GM18858 (cell line): ENCODE measurements around the gene BARX2.

Experiments used
- ATAC-seq: cut with Tn5 transposase; IDR thresholded peaks from one replicate; pipeline ENCODE4 v1.9.1; 2021; ENCODE audit not compliant: unreplicated experiment

BARX2 gene

DNA sequence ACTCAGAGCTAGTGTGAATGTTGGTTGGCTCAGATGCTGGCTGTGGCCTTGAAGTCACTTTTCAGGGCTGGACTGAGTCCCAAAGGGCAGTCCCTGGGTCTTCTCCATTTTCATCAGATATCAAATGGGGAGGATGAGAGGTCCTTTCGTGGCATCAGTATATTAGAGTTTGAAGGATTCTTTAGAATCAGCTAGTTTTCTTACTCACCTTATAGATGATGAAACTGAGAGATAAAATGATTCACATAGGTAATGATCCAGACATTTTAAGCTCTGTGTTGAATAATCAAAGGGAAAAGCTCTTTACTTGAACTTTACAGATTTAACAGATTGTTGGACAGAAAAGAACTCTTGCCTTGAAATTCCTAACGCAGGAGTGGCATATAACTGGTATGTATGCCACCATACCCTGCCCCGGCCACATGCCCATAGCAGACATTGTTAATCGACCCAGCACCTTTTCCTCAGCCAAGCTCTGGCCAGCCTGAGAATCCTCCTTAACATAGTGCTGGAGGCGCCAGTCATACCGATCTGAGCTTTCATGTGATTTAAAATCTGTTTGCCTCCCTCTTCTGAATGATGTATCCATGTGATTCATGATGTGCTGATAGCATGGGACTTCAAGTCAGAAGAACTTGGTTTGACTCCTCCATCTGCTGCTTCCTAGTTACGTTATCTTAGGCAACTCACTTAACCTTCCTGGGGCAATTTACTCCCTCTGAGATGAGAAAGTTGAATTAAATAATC is 60.0 kb downstream of the BARX2 start:
- no peak for ATAC-seq

DNA sequence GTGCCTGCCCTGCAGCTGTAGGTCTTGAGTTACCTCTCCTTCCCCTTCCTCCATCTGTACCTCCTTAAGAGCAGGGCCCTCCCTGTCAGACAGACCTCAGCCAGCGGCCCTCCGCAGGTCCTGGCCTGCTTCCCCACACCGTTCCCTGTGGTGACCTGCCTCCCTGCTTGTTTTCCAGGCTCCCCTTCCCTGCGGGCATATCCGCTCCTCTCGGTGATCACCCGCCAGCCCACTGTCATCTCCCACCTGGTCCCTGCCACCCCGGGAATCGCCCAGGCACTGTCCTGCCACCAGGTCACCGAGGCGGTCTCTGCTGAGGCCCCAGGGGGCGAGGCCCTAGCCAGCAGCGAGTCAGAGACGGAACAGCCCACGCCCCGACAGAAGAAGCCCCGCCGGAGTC is 60.9 kb downstream of the BARX2 start:
- ATAC-seq = no peak

DNA sequence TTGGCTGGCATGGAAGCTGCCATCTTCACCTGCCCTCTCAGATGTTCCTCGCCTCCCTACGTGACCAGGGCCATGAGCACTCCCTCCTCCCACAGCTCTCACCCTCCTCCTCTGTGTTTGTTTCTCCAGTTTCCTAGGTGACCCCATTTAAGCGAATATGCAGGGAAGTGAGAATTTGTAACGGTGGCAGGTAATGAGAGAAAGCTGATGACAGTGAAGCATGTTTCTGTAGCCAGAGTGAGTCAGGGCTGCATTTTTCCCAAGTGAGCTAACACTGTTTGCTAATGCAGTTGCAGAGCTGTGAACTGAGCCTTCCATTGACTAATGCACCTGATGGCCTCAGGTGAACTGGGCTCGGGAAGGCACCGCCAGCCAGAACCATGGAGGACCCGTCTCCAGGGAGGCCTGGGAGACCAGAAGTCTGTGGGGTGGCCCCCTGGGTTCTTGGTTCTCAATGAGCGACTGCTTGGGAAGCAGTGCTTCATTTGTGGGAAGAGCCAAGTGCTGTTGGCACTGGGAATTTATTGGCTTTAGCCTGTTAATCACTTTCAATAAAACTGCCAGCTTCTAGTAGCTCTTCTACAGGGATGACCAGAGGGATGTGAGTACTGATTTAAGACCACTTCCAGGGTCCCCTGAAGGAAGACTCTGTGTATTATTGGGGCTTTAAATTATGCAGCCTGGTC is 64.5 kb downstream of the BARX2 start:
- no peak for ATAC-seq

DNA sequence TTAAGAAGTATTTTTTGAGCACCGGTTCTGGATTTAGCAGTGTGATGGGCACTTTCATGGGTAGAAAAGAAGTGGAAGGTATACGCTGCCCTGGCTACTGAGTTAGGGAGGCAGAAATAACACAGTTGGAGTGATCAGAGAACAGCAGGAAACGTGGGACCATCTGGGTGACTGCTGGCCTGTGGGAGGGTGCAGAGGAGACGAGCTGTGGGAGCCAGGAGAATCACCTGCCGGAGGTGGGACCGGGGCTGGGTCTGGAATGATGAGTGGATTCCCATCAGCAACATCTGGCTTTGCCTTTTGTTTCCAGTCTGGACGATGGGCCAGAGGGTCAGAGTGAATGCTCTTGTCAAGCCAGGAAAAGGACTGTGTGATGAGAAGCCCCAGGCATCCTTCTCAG is 66.5 kb downstream of the BARX2 start:
- ATAC-seq = no peak

DNA sequence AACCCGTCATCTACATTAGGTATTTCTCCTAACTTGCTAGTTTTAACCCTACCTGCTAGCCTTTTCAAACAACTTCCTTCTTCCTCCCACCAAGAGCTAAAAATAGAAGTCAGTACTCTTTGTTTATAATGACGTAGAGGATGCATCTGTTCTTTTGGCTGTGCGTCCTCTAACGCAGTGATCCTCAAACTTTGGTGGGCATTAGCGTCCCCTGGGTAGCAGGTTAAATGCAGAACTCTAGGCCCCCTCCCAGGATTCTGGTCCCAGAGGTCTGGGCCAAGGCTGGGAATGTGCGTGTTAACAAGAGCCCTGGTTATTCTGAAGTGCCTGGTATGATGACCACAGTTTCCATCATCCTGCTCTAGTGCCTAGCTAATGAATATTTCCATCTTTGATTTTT is 67.6 kb downstream of the BARX2 start:
- no peak for ATAC-seq

DNA sequence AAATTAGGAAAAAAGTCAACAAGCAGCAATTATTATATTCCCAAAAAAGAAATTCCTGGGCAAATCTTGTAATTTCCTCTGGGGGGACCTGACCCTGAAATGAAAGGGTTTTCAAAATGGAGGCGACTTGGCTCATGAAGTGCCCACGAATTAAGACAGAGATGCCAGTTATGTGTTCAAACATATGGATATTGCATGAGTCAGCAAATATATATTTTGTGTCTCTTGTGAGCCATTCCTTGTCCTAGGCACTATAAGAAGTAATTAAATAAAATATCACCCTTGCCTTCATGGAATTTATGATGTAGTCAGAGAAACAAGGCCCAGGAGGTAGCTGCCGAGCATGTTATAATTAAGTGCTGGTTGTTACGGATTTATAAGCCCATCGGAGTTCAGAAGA is 68.6 kb downstream of the BARX2 start:
- no peak for ATAC-seq

DNA sequence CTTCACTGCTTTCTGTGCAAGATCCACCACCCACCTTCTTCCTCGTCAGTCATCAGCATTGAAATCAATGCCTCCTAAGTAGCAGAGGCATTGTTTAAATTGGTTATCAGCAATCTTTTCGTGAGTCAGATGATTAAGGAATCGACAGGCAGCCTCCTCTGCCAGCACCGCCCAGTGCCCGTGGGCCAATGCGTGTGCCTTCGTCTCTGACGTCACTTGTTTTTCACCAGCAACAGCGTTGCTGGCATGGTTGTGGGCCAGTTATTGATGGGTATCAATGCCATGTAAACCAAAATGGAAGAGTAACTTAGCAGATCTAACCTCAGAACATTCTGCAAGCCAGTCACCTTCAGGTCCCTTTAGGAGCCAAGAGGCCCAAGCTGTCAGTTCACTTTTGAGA is 69.6 kb downstream of the BARX2 start:
- ATAC-seq = no peak

DNA sequence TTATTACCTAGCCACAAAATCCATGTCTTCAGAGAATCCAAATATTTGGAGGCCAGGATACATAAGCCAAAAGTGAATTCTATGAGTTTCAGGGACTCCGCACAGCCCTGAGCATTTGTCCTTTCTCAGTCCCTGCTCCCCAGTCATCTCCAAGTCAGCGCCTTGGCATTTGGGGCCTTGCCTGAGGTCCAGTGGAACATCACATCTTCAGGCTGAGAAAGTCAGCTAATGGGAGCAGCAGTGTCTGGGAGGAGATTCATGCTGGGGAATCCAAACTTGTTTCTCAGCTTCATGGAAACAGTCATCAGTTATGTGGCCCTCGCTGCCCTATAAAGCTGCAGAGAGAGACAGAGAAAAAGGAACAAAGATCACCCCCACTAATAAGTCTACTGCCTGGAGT is 70.9 kb downstream of the BARX2 start:
- no peak for ATAC-seq

DNA sequence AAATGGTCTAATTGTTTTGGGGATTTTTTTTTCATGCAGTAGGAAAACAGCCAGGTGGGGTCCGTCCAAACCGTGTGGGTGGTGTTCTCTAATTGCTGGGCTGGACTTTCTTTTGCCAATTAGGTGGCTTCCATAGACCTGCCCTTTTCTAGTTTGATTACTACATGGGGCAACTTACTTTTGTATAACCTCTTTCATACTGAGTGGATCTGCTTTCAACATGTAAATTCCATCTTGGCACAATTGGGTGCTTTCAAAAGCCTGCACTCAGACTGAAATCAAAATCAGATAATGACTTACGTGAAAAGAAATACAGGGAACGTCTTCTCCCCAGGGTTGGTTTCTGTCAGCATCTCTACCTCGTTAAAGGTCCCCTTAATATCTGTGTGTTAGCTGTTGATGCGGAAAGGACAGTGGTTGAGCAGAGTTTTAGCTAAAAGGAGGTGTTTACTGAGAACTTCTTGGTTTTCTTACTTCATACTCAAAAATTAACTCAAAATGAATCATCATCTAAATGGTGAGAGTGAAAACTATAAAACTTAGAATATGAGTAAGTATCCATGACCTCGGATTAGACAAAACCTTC is 72.1 kb downstream of the BARX2 start:
- ATAC-seq = no peak

DNA sequence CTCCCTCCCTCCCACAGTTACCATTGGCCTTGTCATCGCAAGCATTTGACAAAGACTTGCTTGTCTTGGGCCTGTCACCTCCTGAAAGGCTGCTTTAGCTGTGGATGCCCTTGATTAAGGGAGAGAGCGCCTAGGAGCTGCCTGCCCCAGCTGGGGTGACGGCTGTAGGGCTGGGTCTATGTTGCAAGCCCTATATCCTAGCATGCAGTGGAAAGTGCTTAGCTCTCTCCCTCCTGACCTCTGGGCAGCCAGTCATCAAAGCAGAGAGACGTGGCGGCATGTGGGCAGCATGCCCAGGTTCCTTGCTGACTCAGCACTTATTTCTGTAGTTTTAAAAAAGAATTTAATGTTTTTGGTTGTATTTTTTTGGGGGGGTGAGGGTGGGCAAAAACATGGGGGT is 75.9 kb downstream of the BARX2 start:
- ATAC-seq = no peak

DNA sequence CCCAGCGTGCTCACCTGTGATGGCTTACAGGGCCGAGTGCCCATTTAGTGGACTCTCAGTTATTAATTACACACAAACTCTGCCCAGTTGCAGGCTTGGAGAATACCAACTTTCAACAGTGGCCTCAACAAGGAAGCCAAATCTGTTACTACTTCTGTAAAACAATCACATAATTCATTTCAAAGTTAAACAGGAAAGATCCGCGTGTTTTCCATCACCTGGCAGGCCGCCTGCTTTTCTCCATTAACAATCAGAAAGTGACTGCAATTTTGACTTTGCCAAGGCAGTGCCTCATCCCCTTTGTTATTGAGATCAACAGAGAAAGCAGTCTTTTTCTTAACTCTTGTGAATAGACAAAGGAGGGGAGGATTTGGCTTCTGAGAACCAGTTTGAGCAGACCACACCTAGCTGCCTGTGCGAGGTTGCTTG is 77.7 kb downstream of the BARX2 start:
- no peak for ATAC-seq

DNA sequence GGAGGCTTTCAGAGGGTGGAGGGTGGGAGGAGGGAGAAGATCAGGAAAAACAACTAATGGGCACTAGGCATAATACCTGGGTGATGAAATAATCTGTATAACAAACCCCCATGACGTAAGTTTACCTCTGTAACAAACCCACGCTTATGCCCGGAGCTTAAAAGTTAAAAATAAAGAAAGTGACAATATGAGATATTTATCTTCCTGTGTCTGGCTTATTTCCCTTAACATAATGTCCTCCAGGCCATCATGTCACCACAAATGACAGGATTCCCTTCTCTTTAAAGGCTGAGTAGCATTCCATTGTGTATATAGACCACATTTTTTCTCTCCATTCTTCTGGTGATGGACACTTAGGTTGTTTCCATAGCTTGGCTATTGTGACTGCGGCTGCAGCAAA is 79.5 kb downstream of the BARX2 start:
- no peak for ATAC-seq

DNA sequence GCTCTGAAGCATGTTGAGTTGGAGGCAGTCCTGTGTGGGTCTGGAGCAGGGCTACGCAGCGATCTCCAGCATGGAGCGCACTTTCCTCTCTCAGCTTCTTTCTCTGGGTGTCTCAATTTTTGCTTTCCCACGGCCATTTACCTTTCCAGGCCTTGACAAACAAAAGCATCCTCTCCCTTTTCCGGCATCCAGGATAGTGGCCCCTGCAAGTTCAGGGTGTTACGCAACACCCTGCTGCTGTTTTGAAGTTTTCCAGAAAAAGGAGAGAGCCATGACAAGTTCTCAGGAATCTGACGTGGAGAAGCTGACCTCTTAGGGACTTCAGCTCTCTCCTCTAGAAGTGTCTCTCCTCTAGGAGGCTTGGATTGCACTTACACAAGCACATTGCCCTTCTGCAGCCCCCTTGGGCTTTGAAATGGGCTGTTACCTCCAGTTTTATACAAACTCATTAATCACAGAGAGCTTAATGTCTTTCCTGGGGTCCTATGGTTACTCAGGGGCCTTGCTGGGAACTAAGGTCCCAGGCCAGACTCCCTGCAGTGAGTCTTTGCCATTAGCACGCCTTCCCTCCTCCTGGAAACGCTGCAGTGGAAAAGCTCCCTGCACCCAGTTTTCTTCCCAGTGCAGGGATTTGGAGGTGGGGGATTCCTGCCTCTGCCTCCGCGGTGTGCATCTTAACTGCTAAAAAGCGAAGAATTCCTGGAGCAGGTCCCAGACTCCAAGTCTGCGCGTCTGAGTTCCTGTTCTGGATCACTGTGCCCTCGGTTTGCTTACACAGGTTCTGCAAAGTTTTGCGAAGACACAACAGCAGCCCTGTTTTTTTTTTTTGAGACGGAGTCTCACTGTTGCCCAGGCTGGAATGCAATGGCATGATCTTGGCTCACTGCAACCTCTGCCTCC is 80.4 kb downstream of the BARX2 start:
- ATAC-seq = no peak

DNA sequence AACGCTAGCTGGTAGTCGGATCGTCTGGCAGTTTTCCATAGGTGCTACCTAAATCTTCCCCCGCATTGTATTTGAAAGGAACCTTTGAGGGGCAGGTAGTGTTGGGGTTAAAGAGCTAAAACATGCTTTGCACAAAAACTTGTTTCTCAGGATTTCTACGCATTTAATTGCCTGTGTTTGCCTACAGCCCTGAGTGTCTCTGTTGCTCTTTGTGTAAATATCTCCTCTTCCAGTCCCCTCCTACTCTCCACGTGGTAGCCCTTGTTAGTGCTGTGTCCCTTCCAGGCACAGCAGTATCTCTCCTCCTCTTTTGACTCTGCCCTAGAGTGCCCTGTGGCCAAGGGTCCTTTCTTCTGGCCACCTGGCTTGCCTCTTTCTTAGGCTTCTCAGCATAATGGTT is 81.7 kb downstream of the BARX2 start:
- no peak for ATAC-seq

DNA sequence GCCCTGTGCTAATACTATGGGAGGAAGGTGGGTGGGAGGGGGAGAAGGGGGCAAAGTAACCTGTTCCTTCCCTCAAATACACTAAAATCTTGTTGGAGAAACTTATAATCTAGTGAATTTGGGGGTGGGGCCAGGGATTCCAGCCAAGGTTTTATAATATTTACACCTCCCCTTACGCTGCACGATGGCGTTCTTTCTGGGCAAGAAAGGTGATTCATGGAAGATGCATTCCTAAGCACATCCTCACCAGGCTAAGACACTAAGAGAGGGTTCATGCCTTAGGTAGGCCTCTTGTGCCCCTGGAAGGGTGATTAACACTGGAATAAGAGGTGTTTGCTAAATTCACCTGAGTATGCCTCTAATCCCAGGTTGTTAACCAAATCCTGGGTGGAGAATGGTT is 82.6 kb downstream of the BARX2 start:
- no peak for ATAC-seq

DNA sequence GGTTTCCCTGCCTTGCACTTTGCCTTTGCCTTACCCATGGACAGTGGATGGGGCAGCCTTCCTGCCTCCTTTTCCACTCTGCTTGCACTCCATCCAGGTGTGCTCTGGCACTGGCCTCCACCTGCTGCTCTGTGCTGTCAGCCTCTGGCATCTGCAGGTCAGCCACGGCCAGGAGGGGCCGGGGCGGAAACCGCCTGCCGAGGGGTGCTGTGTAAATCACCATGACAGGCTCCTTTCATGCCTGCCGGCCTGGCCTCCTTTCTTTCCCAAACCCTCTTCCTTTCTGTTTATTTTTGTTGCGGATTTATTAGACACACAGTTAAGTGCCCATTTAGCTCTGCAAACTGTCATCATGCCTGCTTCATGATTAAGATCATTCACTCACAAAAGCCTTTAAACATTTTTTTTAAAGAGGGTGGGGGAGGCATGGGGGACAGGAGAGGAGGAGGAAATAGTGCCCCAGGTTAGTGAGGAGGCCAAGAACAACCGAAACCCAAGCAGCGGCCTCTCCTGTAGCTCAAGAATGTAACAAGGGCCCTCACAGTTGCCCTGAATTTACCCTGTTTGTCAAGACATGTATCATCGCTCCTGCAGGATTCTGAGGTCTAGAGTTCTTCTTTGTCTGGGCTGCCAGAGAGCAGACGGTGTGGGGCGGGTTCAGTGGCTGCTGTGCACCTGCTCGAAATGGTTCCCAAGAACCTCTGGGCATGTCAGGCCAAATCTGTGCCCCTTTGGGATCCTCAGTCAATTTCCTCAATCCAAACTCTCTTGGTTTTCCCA is 83.3 kb downstream of the BARX2 start:
- no peak for ATAC-seq

DNA sequence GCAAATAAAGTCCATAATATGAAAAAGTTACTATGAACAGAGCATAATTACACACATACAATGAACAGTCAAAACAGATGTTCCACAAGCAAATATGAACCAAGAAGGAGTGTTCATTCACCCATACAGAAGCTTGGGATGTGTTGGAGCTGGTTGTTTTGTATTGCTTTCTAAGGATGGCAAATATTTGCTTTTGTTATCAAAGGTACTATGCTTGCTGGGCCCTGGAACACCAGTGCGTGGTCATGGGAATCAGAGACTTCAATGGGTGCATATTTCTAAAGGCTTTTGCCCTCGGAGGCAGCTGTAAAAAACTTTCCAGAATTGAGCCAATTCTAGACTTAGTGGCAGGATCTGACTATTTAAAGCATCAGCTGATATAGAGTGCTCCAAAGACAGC is 85.1 kb downstream of the BARX2 start:
- no peak for ATAC-seq

DNA sequence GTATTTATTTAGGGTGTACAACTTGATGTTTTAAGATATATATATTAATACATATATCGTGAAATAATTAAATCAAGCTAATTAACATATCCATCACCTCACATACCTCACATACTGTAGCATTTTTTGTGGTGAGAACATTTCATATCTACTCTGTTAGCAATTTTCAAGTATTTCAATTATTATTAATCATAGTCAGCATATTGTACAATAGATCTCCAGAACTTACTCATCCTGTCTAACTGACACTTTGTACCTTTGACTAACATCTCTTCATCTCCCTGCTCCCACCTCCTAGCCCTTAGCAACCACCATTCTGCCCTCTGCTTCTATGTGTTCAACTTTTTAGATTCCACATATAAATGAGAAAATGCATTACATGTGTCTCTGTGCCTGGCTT is 108.4 kb downstream of the BARX2 start:
- no peak for ATAC-seq

DNA sequence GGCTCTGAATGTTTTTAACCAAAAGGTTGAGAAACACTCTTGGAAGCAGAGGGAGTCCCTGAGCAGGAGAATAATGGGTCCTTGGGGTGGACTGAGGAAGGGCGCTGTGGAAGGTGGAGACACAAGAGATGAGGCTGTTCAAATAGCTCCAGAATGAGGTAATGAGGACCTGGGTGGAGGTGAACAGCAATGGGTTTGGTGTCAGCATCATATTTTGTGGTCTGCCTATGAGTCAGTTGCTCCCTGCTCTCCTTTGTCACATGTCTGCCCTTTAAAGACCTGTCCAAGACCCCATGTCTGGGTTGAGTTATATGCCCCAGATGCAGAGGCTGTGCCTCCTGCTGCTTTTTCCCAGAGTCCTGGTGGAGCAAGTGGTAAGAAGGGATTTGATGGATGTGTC is 113.6 kb downstream of the BARX2 start:
- ATAC-seq = no peak

DNA sequence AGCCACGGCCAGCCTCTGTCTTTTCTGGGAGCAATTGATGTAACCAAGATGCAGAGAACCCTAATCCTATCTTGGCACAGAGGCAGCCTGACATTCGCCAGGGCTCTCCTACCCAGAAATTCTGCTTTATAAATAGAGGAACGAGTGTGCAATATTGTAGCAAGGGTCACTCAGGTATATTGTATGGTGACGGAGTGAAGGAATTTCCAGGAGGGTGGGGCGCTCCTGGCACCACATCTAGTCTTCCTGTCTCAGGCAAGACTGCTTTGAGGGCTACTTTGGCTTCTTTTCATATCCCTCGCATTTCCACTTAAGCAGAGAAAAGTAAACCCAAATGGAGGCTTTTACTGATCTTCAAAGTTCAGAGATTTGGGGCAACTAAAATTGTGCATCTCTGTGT is 114.4 kb downstream of the BARX2 start:
- ATAC-seq = no peak

DNA sequence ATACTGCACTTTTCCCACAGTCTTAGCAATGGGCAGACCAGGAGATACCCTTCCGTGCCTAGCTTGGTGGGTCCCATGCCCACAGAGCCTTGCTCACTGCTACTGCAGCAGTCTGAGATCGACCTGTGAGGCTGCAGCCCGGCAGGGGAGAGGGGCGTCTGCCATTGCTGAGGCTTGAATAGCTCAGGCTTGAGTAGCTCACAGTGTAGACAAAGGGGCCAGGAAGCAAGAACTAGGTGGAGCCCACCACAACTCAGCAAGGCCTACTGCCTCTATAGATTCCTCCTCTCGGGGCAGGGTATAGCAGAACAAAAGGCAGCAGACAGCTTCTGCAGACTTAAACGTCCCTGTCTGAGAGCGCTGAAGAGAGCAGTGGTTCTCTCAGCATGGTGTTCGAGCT is 118.1 kb downstream of the BARX2 start:
- no peak for ATAC-seq
